Measurements from ENCODE around the gene MCTP1.

- TF ChIP-seq CTCF (IDR thresholded peaks at IDR 0.05 in 2 of 3, conservative IDR thresholded peaks at IDR 0.05 in 1 of 3; ENCODE audit: borderline replicate concordance in 1 of 3, insufficient read depth in 1 of 3, low read depth in 2 of 3, low read length in 2 of 3) (no peak), POLR2A (IDR thresholded peaks at IDR 0.05; ENCODE audit: borderline replicate concordance, extremely low read depth, insufficient read depth, insufficient read length) (no peak), EZH2 (IDR thresholded peaks at IDR 0.05) (no peak), MAX (IDR thresholded peaks at IDR 0.05) (no peak), YY1 (IDR thresholded peaks at IDR 0.05; ENCODE audit: extremely low read depth, insufficient replicate concordance, low read depth, low read length) (no peak), POLR2AphosphoS5 (IDR thresholded peaks at IDR 0.05; ENCODE audit: low read depth, low read length) (no peak)
- TF ChIP-seq, protein P1, sequence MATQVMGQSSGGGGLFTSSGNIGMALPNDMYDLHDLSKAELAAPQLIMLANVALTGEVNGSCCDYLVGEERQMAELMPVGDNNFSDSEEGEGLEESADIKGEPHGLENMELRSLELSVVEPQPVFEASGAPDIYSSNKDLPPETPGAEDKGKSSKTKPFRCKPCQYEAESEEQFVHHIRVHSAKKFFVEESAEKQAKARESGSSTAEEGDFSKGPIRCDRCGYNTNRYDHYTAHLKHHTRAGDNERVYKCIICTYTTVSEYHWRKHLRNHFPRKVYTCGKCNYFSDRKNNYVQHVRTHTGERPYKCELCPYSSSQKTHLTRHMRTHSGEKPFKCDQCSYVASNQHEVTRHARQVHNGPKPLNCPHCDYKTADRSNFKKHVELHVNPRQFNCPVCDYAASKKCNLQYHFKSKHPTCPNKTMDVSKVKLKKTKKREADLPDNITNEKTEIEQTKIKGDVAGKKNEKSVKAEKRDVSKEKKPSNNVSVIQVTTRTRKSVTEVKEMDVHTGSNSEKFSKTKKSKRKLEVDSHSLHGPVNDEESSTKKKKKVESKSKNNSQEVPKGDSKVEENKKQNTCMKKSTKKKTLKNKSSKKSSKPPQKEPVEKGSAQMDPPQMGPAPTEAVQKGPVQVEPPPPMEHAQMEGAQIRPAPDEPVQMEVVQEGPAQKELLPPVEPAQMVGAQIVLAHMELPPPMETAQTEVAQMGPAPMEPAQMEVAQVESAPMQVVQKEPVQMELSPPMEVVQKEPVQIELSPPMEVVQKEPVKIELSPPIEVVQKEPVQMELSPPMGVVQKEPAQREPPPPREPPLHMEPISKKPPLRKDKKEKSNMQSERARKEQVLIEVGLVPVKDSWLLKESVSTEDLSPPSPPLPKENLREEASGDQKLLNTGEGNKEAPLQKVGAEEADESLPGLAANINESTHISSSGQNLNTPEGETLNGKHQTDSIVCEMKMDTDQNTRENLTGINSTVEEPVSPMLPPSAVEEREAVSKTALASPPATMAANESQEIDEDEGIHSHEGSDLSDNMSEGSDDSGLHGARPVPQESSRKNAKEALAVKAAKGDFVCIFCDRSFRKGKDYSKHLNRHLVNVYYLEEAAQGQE (IDR thresholded peaks at IDR 0.05; ENCODE audit: low read depth) = no peak
These were observed 63.7 kb downstream of the MCTP1 start for GRCh38 chr5:95221234-95221633.

Data from HCT116 (cell line).